Activated CD8-positive, alpha-beta T cell treated with anti-CD3 and anti-CD28 coated beads for 36 hours (primary cell): Measurements from ENCODE around the gene TRIP11. TPM values are rescaled to one million over a fixed set of nuclear protein-coding genes. Genes with fewer than 3 reads are reported as not detected.

Experiments used
- ATAC-seq: fragments of 200-7000 bp; cut with Tn5 transposase; one replicate; pipeline ENCODE4 v1.10.0; 2021; ENCODE audit warnings: mild to moderate bottlenecking, moderate library complexity
- CTCF ChIA-PET: fragments of 350-600 bp; sonication (Branson Sonifier 250); formaldehyde crosslinking; loops from one replicate; lab custom pipeline; 2021; ENCODE audit warnings: antibody characterized with exemption; lab: Charles Lee
- POLR2A ChIA-PET: fragments of 350-600 bp; sonication (Branson Sonifier 250); formaldehyde crosslinking; loops from one replicate; lab custom pipeline; 2021; ENCODE audit warnings: antibody characterized with exemption; lab: Charles Lee
- DNase-seq: peaks from one replicate; pipeline ENCODE4 v3.0.0-alpha.2; 2020
- H3K27ac Mint-ChIP-seq: one replicate; pipeline ENCODE4 v1.8.0; 2021; ENCODE audit warnings: mild to moderate bottlenecking, mixed read lengths
- H3K27me3 Mint-ChIP-seq: one replicate; pipeline ENCODE4 v1.8.0; 2021; ENCODE audit warnings: mixed read lengths
- H3K36me3 Mint-ChIP-seq: one replicate; pipeline ENCODE4 v1.8.0; 2021; ENCODE audit warnings: low read depth, mixed read lengths
- H3K4me1 Mint-ChIP-seq: one replicate; pipeline ENCODE4 v1.8.0; 2021; ENCODE audit warnings: low read depth, mixed read lengths
- H3K4me3 Mint-ChIP-seq: one replicate; pipeline ENCODE4 v1.8.0; 2021; ENCODE audit warnings: mild to moderate bottlenecking, moderate library complexity, mixed read lengths
- H3K9me3 Mint-ChIP-seq: one replicate; pipeline ENCODE4 v1.8.0; 2021; ENCODE audit warnings: mixed read lengths
- CTCF ChIP-seq: fragments of 200-600 bp; IDR thresholded peaks from one replicate; pipeline ENCODE4 v1.8.0; 2022; ENCODE audit warnings: antibody characterized with exemption, mild to moderate bottlenecking
- intact Hi-C: fragments of 100-400 bp; cut with micrococcal nuclease; formaldehyde crosslinking; loops from one replicate; pipeline ENCODE4 v1.10.0; 2022
- total RNA-seq, 2 experiments: library from RNA; stranded (reverse); gene quantifications; one replicate each; pipeline ENCODE4 v1.2.3, GENCODE V29; 2021

TRIP11 gene
- total RNA-seq, 2 experiments from 2014 or later: 33.5 to 35.5 TPM

DNA sequence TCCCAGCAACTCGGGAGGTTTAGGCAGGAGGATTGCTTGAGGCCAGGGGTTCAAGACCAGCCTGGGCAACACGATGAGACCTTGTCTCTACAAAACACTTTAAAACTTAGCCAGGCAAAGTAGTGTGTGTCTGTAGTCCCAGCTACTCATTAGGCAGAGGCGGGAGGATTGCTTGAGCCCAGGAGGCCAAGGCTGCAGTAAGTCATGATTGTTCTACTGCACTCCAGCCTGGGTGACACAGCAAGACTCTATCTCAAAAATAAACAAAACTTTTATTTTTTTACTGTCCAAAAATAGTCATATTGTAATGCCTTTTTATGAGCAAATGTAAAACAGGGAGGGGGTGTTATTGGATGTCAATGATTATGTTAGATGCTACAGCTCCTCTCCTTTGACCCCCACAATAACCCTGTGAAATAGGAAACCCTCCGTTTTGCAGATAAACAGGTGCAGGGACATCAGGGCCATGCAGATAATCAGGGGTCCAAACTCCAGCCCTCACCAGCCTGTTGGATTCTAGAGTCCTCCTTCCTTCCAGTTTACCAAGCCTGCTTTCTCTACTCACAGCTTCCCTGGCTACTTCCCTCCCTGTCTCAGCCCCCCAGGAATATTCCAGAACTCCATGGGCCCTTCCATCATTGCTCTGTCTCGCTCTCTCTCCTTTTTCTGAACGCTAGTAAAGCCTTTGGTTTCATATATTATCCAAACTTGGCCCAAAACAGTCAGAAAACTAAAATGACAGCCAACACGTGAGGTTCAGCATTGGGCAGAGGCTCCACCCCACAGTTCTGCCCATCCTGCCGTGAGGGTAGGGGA, 86.5 kb downstream of the TRIP11 start:
- intact Hi-C loops: no loop called here
- H3K4me1 Mint-ChIP-seq: no peaks in the 10 kb centered on the region
- ATAC-seq (no peak), DNase-seq (no peak)
- no peak overlapping the region for H3K4me3 Mint-ChIP-seq
- no peaks in the 10 kb centered on the region for H3K9me3 Mint-ChIP-seq
- POLR2A ChIA-PET: no interaction called here
- no peak for TF ChIP-seq CTCF
- no peaks in the 10 kb centered on the region for H3K36me3 Mint-ChIP-seq
- CTCF ChIA-PET: no interaction called here
- H3K27me3 Mint-ChIP-seq: peaks cover 2% of the 10 kb centered on the region
- no peak overlapping the region for H3K27ac Mint-ChIP-seq

DNA sequence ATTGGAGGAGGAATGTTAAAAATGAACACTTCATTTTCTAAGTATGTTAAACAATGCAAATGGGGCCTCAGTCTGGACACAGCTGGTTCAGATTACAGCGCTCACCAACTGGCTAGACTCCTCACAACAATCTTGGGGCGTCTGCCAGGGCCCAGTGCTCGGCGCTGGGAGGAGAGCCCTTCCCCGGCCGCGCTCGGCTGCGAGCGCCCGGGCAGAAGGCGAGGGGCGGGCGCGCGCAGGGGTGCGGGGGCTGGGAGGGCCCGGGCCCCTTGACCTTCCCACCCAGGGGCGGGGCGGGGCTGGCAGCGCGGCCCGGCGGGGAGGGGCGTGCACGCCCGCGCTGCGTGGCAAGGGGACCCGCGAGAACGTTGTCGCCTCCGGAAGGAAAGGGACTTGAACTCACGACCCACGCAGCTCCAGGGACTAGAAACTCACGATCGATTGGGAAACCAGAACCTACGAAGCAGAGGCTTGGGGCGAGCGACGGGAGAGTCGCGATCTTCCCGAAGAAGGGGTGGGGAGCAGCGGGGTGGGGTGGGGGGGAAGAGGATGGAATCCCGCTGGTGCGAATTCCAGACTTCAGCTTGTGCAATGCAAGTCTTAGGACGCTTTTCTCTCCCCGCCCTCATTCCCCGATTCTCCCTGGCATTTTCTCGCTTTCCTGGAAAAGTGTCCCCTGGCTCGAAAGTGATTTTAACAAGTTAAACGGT, 92.2 kb downstream of the TRIP11 start, which contains the start of gene FBLN5:
Gene FBLN5, minus strand, starts transcription at position 220 of the 710 bp plus-strand sequence. CDS start 465 bp downstream, outside the sequence.
- TF ChIP-seq CTCF: no peak
- peak within 1 kb of the TSS; percentile 83 for H3K4me3 Mint-ChIP-seq
- CTCF ChIA-PET: no interaction called here
- POLR2A ChIA-PET: interaction anchor here (0.6 to 1.0 kb wide), 2 partner anchors 12 to 271 kb away, joined by 3 read pairs; no protein-coding TSS in a partner anchor
- intact Hi-C loops: no loop called here
- ATAC-seq: peak; percentile 81
- no peaks in the 10 kb centered on the region for H3K36me3 Mint-ChIP-seq
- peak; percentile 45 for DNase-seq
- H3K27me3 Mint-ChIP-seq: peaks cover 24% of the 10 kb centered on the region
- H3K9me3 Mint-ChIP-seq: no peaks in the 10 kb centered on the region
- H3K4me1 Mint-ChIP-seq: peaks cover 13% of the 10 kb centered on the region
- no peak within 1 kb of the TSS for H3K27ac Mint-ChIP-seq

DNA sequence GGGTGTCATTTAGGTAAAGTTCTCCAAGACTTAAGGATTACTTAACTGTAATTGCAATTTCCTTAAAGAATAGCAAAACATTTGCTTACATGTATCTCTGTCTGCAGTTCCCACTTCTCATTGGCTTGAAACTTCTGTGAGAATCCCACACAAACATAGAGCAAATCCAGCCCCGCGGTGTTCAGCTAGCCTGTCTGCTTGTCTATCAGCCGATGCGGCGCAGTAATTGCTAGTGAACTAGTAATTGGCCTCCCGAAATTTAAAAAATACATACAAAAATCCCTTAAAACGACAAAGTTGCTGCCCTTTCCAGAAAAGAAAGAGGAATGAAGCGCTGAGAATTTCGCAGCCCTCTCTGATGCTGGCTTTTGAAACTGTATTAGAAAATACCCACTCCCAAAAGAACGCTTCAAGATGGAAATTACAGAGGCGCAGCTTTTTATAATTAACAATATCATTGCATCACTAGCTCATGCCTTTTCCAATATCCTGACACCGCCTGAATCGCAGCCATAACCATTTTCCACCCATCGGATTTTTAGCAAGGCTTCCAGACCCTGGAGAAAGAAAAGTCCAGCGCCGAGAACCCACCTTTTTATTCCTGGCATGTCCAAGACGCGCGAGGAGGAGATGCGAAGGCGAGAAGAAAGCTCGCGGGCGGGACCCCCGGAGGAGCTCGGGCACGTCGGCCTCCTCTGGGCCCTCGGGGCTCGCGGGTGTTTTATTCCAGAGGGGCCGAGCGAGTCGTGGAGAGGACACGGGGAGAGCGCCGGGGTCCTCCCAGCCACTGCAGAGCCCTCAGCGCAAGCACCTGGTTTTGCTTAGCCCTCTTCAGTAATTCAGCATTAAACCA, 93.0 kb downstream of the TRIP11 start:
- intact Hi-C loops: no loop called here
- no peaks in the 10 kb centered on the region for H3K9me3 Mint-ChIP-seq
- no peak overlapping the region for H3K27ac Mint-ChIP-seq
- no peak for DNase-seq
- H3K27me3 Mint-ChIP-seq: peaks cover 24% of the 10 kb centered on the region
- peak; percentile 34 for ATAC-seq
- no peaks in the 10 kb centered on the region for H3K36me3 Mint-ChIP-seq
- H3K4me3 Mint-ChIP-seq: peak overlapping the region; percentile 83
- POLR2A ChIA-PET: interaction anchor here (0.5 to 1.0 kb wide), 4 partner anchors 13 to 272 kb away, joined by 3 read pairs; no protein-coding TSS in a partner anchor
- peaks cover 16% of the 10 kb centered on the region for H3K4me1 Mint-ChIP-seq
- TF ChIP-seq CTCF: no peak
- CTCF ChIA-PET: interaction anchor here (1.0 to 1.4 kb wide), 3 partner anchors 35 to 59 kb away, joined by 3 to 4 read pairs (median 3); no protein-coding TSS in a partner anchor

DNA sequence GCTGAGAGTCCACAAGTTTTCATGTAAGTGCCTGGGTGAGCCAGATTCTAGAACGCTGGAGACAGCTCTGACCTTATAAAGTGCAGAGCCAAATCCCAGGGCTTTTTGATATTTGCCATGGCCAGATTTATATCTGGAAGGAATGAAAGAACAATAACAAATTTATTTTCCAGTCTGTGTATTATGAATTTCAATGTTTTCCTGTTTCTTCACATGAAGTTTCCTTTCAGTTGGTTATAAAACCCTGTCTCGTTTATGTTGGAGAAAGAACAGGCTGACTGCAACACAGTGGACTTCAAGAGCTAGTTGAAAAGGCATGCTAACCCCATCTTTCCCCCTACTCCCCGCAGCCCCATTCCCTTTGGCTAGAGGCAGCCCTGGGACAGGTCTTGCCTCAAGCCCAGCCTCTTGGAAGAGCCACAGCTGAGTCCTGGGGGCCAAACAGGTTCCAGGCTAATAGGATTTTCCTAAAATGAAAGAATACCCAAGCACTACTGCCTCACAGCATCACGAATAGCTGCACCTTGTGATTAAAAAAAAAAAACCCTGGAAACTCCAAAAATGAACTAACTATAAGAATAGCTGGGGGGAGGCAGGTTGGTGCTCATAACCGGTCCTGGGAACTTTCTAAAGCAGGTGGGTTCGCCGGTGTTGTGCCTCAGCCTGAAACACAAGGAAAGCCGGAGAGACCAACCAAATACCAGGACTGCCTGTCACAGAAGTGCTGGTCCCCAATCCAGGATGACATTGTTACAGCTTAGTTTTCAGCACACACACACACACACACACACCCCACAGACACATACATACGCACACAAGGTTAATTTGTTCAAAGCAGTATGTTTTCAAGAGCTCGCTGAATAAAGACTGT, 93.9 kb downstream of the TRIP11 start:
- POLR2A ChIA-PET: interaction anchor here (0.9 to 1.0 kb wide), 2 partner anchors 14 to 190 kb away, joined by 3 read pairs; no protein-coding TSS in a partner anchor
- CTCF ChIA-PET: interaction anchor here (1.0 to 1.4 kb wide), 4 partner anchors 33 to 60 kb away, joined by 3 to 4 read pairs (median 3); no protein-coding TSS in a partner anchor
- H3K4me3 Mint-ChIP-seq: peak overlapping the region; percentile 83
- H3K27ac Mint-ChIP-seq: no peak overlapping the region
- no peak for DNase-seq
- intact Hi-C loops: no loop called here
- peaks cover 24% of the 10 kb centered on the region for H3K27me3 Mint-ChIP-seq
- no peak for ATAC-seq
- H3K36me3 Mint-ChIP-seq: no peaks in the 10 kb centered on the region
- no peak for TF ChIP-seq CTCF
- no peaks in the 10 kb centered on the region for H3K9me3 Mint-ChIP-seq
- peaks cover 16% of the 10 kb centered on the region for H3K4me1 Mint-ChIP-seq
